HT1080 (cell line): ENCODE data around the gene USP28. TPM values are rescaled to one million over a fixed set of nuclear protein-coding genes. Genes with fewer than 3 reads are reported as not detected.

Experiments used
- DNase-seq: peaks from one replicate; pipeline ENCODE4 v3.0.0-alpha.2; 2015; ENCODE audit warnings: low read depth
- total RNA-seq: library from RNA; depleted of rRNA; stranded (reverse); fragments of >200 nt; shearing (Covaris generic); gene quantifications from 2 replicates; pipeline ENCODE4 v1.2.3, GENCODE V29; 2014

USP28 gene
- total RNA-seq, 1 experiment from 2014 or later: 40.8 TPM

DNA sequence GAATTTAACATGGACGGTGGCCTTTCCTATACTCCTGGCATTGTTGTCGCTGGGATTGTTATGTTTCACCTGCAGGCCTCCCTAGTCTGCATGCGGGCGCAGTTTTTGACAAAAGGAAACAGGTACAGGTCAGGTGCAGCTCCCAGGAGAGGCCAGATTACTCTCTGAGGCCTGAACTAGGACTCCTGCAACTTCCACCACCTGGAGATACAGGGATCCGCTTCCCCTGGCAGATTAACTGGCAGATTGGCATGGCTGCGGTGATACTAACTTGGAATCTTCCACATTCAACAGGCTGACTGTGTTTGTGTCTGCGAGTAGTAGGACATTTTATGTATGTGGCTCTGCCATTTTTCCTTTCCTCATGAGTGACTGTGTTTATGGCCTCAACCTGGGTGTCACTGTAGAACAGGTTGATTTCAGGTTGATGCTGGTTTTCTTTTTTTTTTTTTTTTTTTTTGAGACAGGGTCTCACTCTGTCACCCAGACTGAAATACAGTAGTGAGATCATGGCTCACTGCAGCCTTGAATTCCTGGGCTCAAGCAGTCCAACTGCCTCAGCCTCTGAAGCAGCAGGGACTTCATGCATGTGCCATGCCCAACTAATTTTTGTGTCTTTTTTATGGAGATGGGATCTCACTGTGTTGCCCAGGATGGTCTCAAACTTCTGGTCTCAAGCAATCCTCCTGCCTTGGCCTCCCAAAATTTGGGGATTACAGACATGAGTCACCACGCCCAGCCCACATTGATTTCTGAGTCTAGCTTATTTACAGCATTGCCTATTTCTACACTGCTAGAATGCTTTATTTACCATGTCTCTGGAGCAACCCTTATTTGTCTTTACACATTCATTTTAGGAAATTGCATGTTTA lies 1.7 kb upstream of the USP28 start:
- no peak for DNase-seq

DNA sequence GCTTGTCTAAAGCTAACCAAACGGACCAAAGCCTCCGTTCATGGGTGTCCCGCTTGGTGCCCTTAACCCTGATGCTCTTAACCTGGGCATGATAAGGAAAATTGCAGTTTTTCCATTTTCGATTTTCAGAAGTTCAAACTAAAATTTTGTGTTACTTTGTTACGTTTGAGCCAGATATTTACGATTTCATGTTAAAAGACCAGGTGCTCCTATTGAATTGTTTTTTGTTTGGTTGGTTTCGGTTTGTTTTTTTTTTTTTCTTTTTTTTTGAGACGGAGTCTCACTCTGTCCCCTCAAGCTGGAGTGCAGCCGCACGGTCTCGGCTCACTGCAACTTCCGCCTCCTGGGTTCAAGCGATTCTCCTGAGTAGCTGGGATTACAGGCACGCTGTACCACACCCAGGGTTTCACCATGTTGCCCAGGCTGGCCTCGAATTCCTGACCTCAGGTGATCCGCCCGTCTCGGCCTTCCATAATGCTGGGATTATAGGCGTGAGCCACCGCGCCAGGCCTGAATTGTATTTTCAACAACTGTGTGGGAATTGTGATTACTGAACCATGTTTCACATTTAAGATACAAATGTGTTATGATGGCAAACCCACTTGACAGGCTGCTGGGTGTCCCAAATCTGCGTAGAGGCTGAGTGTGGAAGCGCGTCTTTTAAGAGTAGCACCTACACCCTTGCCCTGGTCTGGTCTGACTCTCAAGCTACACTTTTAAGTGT lies 864 bp upstream of the USP28 start:
- no peak for DNase-seq

GRCh38 chr11:113874581-113875233 lies 665 bp downstream of the USP28 start:
- DNase-seq: no peak

DNA sequence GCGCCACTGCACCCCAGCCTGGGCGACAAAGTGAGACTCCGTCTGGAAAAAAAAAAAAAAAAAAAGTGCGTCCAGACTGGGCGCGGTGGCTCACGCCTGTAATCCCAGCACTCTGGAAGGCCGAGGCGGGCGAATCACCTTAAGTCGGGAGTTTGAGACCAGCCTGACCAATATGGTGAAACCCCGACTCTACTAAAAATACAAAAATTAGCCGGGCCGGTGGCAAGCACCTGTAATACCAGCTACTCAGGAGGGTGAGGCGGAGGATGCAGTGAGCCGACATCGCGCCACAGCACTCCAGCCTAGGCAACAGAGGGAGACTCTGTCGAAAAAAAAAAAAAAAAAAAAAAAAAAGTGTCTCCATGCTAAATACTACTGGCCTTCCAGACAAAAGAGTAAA lies 1.3 kb downstream of the USP28 start:
- DNase-seq: no peak

DNA sequence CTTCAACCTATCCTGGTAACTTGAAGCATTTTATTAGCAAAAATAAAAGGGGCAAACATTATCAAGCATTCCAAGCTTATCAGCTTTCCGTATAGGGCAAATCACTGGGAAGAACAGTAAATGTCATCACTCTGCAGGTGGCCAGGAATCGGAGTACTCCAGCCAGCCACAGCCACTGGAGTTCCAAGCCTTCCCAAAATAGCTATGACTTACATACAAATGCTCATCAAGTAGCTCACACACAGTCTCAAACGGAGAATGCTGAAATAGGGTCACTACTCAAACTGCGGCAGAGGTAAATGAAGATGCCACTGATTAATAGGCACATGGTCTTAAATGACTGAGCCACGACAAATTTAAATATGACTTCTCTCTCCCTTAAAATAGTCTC lies 2.1 kb downstream of the USP28 start:
- no peak for DNase-seq

- DNase-seq: no peak
Measured at GRCh38 chr11:113871336-113871735, 4.0 kb downstream of the USP28 start.

- no peak for DNase-seq
Measured at GRCh38 chr11:113867843-113868503, 7.4 kb downstream of the USP28 start.

GRCh38 chr11:113865873-113866272 lies 9.5 kb downstream of the USP28 start:
- no peak for DNase-seq

DNA sequence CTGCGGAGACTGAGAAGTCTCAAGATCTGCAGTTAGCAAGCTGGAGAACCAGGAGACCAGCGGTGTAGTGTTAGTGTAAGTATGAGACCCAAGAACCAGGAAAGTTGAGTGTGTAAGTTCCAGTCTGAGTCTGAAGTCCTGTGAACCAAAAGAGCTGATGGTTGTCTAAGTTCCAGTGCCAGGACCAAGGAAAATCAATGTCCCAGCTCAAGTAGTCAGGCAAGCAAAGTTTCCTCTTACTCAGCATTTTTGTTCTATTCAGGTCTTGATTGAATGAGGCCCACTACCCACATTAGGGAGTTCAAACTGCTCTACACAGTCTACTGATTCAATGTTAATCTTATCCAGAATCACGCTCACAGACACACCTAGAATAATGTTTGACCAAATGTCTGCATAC lies 11.0 kb downstream of the USP28 start:
- no peak for DNase-seq

DNA sequence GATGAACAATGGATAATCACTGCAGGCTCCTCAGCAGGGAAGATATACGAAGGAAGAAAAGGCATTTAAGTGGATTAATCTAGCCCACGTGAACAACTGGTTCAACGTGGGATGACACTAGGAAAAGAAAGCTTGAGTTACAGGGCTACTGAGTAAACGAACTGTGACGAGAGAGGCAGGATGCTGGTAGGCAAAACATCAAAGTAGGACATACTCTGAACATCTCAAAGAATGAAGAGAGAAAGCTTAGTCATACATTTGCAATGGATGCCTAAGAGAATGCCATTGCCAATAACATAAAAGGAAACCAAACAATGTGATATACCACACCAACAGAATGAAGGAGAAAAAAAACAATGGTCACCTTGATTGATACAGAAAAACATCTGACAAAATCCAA lies 12.9 kb downstream of the USP28 start:
- peak; percentile 60 for DNase-seq

GRCh38 chr11:113859665-113860064 lies 15.7 kb downstream of the USP28 start:
- DNase-seq: no peak

GRCh38 chr11:113856966-113857759 lies 18.2 kb downstream of the USP28 start:
- no peak for DNase-seq

GRCh38 chr11:113855803-113856202 lies 19.6 kb downstream of the USP28 start:
- DNase-seq: no peak

- no peak for DNase-seq
Measured at GRCh38 chr11:113850188-113850587, 25.2 kb downstream of the USP28 start.

DNA sequence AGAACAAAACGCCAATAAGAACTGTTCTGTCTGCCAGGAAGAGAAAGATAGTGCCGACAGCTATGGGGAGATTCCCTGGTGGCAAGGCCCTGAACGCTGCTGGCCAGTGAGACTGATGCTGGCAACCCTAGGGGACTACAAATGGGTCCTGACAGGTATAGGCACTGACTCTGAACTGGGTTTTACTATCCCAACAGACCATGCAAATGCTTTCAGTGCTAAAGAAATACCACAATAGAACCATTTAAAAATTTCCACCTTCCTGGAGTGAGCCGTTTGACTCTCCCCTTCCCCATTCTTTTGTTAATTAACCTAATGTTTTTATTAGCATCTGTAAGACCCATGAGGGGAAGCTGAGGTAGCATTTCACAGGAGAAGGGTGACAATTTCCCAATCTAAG lies 25.7 kb downstream of the USP28 start:
- DNase-seq: no peak

DNA sequence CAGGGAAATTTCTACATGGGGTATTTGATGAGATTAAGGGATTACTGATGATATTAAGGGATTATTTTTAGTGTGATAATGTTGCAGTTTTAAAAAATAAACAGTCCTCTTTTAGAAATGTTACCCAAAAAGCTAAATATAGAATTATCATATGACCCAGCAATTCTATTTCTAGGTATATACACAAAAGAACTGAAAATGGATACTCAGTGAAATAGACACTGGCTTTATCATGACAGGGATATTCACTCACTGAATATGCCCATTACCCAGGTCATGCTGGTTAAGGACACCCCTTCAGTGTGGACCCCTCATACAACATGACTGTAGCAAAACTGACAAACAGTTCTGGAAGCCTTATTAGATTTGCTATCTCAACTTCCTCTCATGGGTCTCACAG lies 27.8 kb downstream of the USP28 start:
- no peak for DNase-seq

GRCh38 chr11:113847111-113847510 lies 28.3 kb downstream of the USP28 start:
- DNase-seq: no peak

DNA sequence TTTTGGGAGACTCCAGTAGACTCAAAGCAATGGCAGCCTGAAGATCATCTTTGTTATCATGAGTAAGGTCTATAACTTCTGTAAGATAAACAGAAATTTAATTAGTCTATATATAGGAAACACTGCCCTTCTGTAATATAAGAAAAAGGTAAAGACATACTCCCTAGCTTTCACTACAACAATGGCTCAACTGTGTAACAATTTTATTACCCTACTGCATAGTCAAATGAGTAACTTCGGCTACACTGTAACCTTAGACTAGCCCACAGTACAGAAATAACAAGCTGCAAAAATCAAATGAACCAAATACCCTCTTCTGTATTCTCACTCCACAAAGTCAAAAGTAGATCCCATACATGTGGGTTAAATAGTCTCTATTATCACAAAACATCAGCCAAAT lies 33.7 kb downstream of the USP28 start:
- DNase-seq: no peak

- DNase-seq: no peak
Measured at GRCh38 chr11:113840932-113841664, 34.3 kb downstream of the USP28 start.

- DNase-seq: no peak
Measured at GRCh38 chr11:113839842-113840241, 35.5 kb downstream of the USP28 start.
